DMS153 (cell line): ENCODE measurements around the gene PPHLN1.
"Not testable (repeated sequence)": the region's sequence is repeated elsewhere in the genome, so short reads cannot be mapped to it uniquely, and the experiment has no call there.

ENCODE experiments used
- DNase-seq: peaks from one replicate; lab custom pipeline; 2025; lab: John Stamatoyannopoulos, UW

PPHLN1 gene

DNA sequence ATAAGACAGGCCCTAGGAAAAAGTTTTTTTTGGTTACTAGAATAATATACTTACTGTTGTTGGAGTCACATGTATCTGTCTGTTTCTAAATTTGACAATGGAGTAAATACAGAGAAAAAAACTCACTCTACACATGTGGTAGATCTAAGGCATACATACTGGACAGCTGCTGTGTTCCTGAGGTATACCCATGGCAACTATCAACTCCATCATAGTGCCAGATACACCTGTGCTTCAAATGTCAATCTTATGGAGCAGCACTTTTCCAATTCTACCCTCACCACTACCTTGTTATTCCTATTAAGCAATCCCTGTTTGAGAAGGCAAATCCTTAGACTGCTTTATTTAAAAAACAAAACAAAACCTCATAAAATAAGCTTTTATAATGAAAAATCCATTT, 3.4 kb upstream of the PPHLN1 start:
- DNase-seq = no peak

DNA sequence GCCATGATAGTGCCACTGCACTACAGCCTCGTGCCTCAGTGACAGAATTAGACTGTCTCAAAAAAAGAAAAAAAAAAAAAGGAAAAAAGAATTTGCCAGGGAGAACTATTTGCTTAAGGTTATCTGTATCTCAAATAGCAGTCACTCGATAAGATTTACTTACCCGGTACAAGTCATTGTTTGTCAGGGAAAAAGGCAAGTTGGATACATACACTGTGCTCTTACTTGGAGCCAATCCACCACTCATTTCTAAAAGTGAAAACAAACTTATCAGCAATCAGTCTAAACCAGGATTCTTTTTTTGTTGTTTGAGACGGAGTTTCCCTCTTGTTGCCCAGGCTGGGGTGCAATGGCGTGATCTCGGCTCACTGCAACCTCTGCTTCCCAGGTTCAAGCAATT, 2.1 kb upstream of the PPHLN1 start:
- no peak for DNase-seq

DNA sequence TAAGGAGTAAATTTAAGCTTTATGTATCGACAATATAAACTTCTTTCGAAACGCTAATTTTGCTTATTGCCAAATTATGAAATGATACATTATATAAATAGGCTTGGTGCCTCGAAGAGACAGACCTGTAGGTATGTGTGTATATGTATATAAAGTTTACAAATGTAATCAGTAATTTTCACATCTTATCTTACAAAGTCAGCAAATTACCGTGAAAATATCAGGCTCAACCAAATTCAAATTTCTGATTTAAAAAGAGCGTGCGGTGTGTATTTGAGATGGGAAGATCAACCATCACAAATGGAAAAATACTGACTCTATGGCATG, 678 bp upstream of the PPHLN1 start:
- no peak for DNase-seq

DNA sequence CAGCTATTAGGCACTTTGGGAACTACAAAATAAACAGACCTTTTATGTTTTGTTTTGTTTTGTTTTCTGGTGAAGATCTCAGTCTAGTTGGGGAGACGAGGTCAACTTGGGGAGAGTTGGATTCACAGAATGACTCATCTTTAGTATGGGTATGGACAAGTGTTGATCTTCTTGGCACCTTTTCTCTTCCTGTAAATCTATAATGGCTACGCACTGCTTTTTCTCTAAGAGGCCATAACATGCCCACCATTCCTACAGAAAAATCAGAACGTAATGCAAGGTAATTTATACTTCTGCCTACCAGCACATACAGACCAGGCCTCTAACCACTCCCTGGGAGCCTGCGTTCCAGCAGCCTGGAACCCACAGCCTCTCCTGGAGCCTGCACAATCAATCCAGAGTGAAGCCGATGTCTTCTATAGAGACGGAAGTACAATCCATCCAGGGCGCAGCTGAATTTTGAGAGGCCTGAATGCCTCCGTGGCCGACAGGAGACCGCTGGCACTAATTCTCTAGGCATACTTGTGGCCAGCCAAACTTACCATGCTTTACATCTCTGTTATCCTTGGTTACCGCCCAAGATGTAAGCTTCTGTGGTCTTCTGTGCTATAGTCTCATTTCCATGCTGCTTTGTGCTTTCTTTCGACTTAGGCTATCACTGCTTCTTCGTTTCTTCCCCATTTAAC, 717 bp downstream of the PPHLN1 start:
- DNase-seq = no peak

DNA sequence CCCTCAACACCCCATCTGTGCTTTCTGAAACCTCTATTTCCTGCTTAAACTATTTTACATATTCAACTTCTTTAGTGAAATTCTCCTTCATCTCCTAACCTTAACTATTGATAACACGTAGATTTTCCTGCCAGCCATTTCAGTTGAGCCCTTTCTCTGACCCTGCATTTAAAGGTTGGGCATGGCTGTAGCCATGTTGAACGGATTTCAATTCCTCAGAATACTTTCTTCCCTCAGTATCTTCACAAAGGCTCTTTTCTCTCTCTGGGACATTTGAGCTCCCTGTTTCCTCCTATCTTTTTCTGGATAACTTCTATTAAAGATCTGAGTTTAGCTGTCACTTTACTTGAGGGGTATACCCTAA, 1.2 kb downstream of the PPHLN1 start:
- DNase-seq = no peak

DNA sequence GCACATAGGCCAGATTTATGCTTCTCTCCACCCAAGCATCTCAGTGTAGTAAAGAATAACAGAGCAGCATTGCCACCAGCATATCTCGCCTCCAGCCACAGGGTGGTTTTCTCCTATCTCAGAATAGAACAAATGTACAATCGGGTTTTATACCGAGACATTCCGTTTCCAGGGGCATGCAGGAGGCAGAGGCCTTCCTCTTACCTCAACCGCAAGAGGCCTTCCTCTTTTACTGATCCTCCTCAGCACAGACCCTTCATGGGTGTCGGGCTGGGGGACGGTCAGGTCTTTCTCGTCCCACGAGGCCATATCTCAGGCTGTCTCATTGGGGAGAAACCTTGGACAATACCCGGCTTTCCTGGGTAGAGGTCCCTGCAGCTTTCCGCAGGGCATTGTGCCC, 4.1 kb downstream of the PPHLN1 start:
- DNase-seq = not testable (repeated sequence)

DNA sequence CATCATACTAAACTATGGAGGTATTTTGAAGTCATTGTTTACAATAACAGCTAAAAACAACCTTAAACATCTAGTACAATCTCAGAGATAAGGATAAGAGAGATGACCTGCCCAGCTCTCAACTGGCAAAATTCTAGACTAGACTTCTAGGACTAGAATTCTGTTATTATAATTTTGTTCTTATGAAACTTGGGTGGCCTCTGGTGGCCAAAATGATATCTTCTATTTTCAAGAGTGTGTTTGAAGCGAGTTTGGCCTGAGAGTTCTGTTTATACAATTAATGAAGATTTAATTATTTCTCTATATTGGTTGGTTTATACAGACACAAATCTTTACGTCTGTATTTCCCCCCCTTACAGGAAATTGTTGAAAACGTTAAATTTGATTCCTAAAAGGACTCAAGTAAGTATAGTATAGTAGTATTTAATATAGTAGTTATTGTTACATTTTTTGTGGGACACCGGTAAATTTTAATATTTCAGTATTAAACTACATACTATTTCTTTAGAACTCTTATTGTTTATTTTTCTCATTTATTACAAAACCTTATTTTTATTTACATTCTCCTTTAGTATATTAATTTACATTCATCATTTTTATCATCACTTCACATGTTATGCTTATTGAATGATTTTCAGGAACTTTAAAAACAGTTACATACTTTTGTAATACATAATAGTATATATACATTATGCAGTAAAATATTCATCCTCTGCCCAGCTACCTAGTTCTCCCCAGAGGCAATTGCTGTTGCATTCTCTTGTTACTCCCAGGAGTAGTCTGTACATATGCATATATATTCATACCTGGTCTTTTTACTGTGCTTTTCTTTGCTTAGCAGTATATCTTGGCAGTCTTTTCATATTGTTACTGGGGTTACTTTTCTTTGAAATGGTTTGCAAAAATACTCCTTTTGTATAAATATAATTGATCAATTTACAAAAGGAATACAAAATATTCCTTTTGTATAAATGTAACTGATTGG, 6.6 kb downstream of the PPHLN1 start:
- DNase-seq = no peak

DNA sequence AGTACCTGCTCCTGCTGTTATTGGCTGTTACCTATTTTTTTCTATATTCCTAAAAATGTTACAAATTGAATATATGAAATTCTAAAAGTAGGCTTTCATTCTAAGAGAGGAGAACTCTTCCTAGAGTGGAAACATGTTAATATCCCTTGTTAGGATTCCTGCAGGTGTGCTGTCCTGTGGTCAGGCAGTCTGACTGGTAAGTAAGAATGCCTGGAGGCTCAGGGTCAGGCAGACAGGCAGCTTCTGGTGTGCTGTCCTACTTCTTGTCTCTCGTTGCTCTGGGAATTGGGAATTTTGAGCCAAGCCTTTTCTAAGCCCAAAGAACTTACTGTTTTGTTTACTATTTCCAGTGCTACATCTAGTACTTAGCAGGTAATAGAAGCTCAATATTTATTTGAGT, 10.3 kb downstream of the PPHLN1 start:
- no peak for DNase-seq

DNA sequence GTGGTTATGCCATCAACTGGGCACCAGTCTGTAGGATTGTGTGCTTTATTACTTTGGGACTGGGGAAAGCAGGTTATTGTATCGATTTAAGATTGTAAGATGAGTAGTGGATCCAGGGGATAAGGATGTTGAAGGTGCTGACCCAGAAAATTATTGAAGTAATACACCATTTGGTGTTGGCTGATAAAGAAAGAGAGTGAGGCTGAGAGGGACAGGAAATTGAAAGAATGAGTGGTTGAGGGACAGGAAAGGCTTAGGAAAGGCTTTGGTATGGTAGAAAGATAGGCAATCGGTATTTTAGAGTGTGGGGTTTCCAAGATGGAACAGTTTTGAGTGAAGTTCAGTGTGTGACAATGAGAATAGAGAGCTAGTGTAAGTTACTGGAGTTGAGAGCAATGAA, 12.3 kb downstream of the PPHLN1 start:
- no peak for DNase-seq

DNA sequence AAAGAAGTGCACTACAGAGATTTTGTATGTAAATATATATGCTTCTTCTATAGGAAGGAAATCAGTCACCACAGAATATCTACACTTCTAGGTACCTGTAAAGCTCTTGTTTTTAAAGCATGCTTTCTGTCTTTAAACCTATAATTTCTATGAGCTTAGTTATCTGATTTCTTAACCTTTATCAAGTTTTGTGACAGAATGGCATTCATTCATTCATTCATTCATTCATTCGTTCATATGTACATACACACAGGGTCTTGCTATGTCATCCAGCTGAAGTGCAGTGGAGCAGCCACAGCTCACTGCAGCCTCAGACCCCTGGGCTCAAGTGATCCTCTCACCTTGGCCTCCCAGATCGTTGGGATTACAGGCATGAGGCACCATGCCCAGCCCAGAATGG, 16.1 kb downstream of the PPHLN1 start:
- no peak for DNase-seq

DNA sequence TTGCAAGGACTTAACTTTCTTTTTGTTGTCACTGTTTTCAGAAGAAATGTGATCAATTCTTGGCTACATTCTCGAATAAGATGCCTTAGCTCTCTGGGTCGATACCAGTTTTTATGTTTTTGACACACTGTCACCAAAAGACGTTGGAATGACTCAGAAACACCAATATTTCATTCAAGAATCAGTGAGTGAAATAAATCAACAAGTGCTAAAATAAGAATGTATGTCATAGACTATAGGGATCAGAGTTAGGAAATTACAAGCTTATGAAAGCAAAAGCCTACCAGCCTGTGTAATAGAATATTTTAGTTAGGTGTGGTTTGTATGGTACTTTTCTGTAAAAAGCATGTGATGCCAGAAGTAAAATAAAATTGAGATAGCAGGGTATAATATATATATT, 17.8 kb downstream of the PPHLN1 start:
- DNase-seq = no peak

DNA sequence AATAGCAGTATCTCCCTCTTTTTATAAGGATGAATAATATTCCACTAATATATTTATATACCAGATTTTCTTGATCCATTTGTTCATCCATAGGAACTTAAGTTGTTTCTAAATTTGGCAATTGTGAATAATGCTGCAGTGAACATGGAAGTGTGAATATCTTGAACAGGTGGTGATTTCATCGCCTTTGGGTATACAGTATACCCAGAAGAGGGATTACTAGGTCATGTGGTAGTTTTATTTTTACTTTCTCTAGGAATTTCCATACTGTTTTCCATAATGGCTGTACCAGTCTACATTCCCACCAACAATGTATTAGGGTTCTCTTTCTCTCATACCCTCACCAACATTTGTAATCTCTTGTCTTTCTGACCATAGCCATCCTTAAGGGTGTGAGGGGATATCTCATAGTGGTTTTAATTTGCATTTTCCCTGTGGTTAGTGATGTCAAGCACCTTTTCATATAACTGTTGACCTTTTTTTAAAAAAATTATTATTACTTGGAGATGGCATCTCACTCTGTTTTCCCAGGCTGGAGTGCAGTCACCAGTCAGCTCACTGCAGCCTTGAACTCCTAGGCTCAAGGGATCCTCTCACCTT, 20.5 kb downstream of the PPHLN1 start:
- DNase-seq = no peak

DNA sequence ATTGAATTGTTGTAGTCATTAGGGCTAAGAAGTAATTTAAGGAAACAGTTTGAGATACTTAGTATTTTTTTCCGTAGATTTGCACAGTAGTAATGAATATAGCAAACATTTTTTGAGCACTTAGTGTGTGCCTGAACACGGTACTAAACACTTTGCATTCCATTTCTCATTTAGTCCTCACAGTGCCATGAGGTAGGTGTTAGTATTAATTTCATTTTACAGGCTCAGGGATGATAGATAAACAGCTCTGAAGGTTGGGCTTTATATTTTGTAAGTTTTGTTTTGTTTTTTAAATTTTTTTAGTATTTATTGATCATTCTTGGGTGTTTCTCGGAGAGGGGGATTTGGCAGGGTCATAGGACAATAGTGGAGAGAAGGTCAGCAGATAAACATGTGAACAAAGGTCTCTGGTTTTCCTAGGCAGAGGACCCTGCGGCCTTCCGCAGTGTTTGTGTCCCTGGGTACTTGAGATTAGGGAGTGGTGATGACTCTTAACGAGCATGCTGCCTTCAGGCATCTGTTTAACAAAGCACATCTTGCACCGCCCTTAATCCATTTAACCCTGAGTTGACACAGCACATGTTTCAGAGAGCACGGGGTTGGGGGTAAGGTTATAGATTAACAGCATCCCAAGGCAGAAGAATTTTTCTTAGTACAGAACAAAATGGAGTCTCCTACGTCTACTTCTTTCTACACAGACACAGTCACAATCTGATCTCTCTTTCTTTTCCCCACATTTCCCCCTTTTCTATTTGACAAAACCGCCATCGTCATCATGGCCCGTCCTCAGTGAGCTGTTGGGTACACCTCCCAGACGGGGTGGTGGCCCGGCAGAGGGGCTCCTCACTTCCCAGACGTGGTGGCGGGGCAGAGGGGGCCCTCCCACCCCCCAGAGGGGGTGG, 23.4 kb downstream of the PPHLN1 start:
- not testable (repeated sequence) for DNase-seq

DNA sequence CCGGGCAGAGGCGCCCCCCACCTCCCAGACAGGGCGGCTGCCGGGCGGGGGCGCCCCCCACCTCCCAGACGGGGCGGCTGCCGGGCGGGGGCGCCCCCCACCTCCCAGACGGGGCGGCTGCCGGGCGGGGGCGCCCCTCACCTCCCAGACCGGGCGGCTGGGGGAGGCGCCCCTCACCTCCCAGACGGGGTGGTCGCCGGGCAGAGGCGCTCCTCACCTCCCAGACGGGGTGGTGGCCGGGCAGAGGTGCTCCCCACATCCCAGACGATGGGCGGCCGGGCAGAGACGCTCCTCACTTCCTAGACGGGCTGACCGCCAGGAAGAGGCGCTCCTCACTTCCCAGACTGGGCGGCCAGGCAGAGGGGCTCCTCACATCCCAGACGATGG, 24.0 kb downstream of the PPHLN1 start:
- not testable (repeated sequence) for DNase-seq

DNA sequence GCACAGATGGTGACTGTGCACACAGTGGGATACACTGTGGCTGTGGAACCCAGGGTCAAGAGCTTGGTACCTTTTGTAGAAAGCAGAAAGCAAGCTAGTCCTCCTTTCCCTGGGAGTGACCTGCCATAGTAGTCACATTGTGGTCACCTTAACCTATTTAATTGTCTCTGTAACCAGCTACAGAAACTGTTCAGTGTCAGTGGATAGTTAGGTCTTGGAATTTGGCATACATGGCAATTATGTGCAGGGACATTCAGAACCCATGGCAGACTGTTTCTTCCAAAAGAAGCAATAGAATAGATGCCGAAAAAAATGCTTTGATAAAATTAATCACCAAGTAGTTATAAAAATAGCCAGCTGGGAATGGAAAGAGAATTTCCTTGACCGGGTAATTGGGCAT, 30.4 kb downstream of the PPHLN1 start:
- no peak for DNase-seq

DNA sequence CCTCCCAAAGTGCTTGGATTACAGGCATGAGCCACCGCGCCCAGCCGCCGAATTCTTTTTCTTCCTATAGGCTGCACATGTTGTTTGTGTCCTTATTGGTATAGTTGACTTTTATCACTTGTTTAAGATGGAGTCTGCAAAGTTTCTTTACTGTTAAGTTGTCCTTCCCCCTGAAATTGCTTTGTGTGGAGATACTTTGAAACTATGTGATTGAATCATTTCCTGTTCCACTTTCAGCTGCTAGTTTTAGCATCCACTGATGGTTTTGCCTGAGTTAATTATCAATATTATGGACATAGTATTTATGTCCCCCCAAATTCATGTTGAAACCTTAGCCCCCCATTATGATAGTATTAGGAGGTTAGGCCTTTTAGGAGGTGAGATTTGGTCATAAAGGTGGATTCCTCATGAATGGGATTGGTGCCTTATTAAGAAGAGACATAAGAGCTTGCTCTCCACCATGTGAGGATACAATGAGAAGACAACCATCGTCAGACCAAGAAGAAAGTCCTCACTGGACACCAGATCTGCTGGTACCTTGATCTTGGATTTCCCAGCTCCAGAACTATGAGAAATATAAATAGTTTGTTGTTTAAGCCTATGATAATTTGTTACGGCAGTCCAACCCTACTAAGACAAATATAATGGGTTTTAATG, 34.9 kb downstream of the PPHLN1 start:
- DNase-seq = no peak

DNA sequence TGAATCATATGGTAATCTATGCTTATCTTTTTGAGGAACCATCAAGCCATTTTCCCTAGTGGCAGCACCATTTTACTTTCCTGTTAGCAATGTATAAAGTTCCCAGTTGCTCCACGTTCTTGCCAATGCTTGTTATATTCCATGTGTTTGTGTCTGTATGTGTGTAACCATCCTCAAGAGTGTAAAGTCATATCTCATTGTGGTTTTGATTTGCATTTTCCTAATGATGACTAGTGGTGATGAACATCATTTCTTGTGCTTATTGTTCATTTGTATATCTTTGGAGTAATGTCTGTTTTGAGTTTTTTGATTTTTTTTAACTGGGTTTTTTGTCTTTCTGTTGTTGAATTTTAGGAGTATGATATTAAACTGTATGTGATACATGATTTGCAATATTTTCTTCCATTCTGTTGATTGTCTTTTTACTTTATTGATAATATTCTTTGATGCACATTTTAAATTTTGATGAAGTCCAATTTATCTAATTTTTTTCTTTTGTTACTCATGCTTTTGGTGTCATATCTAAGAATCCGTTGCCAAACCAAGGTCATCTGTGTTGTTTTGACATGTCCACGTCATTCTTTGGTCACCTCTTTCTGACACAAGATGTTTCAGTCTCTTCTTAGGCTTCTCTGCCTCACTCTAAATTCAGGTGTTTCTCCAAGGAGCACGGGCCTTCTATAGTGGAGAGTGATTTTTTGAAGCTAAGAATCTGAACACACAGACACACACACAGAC, 36.1 kb downstream of the PPHLN1 start:
- DNase-seq = no peak

DNA sequence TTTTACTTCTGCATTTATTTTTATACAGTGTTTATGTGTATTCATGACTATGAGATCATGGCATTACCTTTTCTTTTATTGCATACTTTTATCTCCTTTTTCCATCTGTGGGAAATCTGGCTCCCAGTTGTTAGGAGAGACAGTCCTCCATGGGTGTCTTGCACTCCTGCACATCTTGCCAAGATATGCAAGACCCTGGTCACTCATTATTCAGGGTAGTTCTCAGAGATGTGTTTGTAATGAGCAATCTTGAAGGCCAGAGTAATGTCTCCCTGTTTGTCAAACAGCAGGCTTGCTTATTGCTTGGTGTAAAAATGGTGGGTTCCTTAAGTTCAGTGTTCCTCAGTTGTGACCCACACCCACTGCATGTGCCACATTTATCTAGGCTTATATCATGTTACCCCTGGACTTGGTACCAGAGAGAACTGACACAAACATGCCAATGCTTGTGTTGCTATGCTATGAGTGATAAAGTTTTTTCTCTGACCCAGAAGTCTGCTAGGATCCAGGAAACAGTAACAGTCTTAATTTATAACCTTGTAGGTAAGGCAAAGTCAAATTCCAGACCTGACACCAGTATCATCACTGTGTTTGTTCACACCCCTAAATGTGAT, 36.8 kb downstream of the PPHLN1 start:
- DNase-seq = no peak

DNA sequence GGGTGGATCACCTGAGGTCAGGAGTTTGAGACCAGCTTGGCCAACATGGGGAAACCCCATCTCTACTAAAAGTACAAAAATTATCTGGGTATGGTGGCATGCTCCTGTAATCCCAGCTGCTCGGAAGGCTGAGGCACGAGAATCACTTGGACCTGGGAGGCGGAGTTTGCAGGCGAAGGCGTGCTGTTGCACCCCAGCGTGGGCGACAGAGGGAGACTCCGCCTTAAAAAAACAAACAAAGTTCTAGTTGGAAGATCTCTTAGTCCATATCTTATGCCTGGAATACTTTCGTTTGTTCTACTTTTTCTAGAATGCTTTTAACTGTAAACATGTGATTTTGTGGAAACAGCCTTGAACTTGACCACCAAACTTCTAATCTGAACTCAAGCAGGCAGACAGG, 38.7 kb downstream of the PPHLN1 start:
- no peak for DNase-seq

DNA sequence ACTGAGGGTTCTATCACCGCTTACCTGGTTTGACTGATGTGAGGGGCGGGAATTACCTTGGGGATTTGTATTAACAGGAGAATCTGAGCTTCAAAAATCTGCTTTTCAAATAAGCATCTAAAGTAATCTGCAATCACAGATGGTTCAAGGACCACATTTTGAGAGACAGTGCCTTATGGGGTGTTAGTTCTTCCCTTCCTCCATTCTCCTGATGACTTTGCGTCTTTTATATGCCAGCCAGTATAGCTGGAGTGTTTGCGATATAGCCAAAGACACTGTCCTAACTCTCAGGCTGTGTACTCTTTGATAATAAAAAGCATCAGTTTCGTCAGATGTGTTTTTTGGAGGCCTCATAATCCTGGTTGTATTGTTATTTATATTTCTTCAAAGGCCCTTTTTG, 39.5 kb downstream of the PPHLN1 start:
- no peak for DNase-seq

DNA sequence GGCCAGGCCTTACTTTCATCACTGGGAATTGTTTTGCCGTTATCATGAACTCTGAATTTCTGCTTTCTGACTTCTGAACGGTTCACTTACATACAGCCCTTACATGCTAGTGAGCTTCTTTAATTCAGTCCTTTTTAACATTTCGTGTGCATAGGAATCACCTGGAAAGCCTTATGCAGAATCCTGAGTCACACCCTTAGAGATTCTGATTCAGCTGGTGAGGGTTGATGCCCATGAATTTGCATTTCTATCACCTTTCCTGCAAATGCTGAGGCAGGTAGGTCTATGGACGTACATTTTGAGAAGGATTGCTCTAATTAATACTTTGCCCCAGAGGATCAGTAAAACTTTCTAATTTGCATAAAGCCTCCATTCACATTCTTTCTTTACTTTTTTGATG, 44.0 kb downstream of the PPHLN1 start:
- DNase-seq = no peak
